Smooth muscle cell of the brain vasculature (primary cell): ENCODE data around the gene CRNKL1.
"Not testable (repeated sequence)": the region's sequence is repeated elsewhere in the genome, so short reads cannot be mapped to it uniquely, and the experiment has no call there.

Source experiments
- DNase-seq: peaks from one replicate; pipeline ENCODE4 v3.0.0-alpha.2; 2012; ENCODE audit warnings: low read depth, low spot score

CRNKL1 gene

GRCh38 chr20:20010639-20011500, 41.4 kb downstream of the CRNKL1 start:
- DNase-seq, result no peak

- no peak for DNase-seq
Measured at GRCh38 chr20:20009784-20010253, 42.4 kb downstream of the CRNKL1 start.

- DNase-seq, result no peak
Measured at GRCh38 chr20:20005342-20005741, 46.9 kb downstream of the CRNKL1 start.

DNA sequence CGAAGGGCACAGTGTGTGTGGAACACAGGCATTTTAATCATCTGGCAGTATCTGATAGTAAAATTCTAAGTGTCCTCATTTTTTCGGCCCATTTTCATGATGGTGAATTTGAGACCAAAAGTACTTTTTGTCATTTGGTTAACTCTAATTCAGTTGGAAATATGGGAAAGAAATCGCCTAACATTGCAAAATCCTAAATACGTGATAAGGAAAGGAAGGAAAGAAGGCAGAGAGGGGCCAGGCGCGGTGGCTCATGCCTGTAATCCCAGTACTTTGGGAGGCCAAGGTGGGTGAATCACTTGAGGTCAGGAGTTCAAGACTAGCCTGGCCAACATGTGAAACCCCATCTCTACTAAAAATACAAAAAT, 48.3 kb downstream of the CRNKL1 start:
- not testable (repeated sequence) for DNase-seq

- no peak for DNase-seq
Measured at GRCh38 chr20:20003031-20003954, 49.0 kb downstream of the CRNKL1 start.

DNA sequence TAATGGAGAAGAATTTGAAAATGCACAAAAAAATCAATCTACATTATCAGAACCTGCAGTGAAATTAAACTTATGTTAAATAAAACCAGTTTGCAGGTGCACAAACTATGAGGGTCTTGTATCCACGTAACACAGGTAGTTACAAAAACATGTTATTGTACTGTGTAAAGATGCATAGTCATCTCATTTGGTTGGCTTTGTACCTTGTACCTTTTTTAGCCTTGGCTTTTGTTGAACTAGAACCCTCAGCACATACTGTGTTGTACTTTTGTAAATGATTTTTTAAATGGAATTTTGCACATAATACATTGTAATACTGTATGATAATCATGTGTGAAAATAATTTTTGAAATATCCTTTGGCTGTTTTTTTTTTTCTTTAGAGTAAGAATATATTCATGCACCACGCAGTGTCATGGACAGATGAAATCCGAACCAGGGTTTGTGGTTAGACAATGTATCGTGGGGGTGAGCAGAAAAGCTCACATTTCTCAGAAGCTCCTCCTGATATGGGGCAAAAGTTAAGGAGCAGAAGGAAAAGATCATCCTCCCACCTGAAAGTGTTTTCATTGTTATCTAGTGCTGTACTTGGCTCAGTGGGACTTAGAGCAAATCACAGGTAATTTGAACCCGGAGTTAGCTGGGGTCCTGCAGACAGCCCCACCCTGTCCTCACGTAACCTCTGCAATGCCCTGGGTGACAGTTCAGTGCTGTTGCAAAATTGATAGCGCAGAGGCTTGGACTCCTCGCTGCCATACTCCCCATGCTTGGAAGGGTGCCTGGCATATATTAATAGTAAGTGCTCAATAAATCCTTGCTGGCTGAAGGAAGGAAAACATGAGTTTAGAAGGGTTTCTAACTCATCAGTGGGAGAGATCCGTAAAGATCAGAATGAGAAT, 49.9 kb downstream of the CRNKL1 start:
- DNase-seq, result no peak

- no peak for DNase-seq
Measured at GRCh38 chr20:20000211-20000968, 51.9 kb downstream of the CRNKL1 start.

DNA sequence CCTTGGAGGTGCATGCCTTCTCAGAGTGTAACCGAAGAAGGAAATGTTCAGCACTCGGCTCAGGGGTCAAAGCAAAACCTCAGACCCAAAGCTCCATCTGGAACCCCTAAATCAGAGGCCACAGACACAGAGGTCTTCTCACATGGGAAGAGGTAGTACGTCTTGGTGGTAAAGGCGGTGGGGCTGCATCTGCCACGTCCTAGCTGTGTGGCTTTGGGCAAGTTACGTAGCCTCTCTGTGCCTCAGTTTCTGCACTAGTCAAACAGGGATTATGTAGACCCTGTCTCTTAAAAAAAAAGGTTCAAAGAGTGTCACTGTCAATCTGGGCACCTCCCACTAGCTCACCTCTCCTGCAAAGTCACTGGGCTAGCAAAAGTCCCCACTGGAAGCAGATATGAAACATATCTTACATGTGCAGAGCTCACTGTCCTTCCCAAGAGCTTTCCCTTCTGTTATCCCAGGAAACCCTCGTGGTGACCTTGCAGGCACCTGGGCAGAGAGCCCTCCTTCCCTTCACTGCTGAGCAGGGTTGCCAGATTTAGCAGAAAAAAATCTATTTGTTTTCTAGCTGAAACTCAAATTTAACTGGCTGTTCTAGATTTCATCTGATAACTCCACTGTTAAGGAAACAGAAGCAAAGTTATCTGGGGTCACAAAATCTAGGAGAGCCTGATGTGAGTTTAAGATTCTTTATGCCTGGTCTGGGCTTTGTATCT, 53.1 kb downstream of the CRNKL1 start:
- no peak for DNase-seq

DNA sequence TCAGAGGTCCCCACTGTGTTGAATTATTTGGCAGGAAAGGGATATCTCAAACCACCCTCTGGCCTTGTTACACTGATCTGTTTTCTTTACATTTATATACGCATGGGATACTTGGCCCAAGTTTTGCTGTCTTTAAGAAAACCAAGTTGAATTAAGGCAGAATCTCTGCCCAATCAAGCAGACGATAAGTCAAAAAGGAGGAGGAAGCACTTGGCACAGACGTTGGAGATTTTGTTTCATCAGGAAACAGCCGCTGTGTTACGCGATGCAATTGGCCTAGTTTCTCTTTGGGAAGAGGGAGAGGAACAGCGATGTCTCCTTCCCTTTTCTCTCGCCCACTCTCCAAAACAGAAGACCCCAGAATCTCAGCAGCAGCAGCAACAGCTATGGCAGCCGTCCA, 55.3 kb downstream of the CRNKL1 start:
- no peak for DNase-seq

GRCh38 chr20:19996222-19996621, 56.0 kb downstream of the CRNKL1 start:
- no peak for DNase-seq

DNA sequence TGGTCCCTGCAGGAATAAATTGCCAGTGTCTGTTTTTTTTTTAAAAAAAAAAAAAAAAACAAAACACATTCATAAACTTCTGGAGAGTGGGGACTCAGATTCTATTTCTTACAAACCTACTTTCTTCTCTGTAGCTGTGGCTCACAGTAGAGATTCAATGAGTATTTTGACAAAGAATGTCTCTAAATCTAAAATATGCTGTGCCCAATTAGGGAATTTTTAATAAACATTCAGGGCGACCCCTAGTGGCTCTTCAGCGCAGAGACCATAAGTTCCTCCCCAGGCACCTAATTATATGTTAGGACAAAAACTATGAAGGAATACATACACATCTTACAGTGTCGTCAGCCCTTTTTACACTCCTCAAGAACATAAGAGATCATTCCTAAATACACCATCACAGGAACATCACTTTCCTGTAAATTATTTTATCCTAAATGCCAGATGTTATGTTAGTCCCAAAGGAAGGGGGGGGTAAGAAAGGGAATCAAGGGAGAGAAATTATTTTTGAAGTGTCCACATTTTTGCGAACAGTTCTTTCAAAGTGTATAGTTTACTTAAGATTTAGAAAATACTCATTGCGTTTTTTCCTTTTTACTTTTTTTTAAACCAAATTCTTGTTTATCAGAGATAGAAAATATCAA, 56.9 kb downstream of the CRNKL1 start:
- DNase-seq, result no peak

DNA sequence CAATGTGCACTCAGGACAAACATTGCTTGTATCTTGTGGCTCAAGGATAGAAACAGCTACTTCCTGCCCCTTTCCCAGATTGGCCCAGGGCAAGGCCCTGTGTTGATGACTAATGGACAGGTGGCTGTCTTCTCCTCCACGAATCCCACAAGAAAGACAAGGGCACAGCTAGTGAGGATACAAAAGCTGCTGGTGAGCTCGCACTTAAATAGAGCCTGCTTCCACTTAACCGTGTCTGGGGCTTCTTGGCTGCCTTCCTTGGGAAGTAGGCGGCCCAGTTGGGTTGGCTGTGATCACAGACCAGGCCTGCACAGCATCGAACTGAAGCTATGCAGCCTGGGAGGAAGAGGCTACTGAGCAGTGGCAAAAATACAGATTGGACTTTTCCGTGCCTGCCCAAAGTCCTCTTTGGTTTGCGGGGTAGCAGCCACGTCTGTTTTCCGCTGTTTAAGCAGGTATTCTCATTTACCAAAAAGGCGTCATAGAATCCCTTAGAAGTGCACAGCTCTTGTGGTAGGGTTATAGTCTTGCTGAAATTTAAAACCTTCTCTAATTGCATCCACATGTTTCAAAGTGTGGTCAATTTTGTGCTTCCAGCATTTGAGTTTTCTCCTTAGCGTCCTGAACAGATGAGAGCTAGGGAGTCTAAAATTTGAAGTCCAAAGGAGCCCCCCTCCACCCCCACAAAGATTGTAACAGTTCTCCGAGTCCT, 58.2 kb downstream of the CRNKL1 start:
- no peak for DNase-seq

DNA sequence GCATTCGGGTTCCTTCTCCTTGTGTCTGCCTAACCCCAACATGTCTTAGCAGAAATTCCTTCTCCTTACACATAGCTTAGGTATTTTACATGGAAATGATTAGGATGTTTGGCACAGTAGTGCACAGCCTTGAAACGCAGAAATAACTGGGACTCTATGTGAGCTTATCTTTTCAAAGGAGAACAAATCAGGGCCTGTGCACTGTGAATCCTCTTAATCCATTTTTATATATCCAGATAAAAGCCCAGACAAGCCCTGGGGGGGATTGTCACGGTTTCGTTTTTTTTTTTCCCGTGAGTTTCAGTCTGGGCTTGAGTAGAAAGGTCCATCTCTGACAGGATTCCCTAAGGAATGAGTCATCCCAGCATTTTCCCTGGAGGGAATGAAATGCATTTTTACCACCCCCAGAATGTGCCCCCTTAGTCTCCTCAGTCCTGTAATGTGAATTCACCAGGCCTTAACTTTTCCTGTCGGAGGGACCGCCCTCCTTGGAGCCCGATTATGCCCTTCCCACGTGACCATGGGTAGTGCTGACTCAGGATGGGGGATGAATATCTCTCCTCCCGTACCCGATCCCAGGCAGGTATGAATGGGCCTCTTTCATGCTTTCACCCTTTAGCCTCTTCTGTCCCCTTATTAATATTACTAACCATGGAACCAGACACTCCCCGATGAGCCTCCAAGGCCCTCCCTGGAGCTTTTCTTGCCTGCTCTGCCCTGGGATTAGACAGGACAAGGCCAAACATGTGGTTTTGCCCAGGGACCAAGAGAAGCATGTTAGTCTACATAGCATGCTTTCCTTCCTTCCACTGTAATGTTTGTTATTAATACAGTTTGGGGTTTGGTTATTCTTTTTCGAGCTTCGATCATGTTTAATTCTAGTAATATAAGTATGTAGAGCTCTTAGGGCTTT, 59.0 kb downstream of the CRNKL1 start:
- DNase-seq, result no peak

DNA sequence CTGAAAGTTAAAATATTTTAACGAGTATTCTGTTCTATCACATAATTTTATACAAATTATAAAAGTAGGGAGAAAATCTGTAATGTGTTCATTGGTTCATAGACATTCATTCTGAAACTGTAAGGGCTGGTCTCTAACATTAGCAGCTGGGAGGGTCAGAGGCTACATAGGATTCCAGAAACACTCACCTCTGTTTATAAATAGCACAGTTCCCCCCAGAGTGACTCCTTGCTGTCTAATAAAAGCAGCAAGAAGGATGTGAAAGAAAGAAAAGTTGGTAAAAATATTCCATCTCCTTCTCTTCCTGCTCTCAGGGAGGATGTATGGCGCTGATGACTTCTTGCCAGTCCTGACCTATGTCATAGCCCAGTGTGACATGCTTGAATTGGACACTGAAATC, 60.4 kb downstream of the CRNKL1 start:
- DNase-seq, result no peak

- no peak for DNase-seq
Measured at GRCh38 chr20:19991308-19991707, 61.0 kb downstream of the CRNKL1 start.

DNA sequence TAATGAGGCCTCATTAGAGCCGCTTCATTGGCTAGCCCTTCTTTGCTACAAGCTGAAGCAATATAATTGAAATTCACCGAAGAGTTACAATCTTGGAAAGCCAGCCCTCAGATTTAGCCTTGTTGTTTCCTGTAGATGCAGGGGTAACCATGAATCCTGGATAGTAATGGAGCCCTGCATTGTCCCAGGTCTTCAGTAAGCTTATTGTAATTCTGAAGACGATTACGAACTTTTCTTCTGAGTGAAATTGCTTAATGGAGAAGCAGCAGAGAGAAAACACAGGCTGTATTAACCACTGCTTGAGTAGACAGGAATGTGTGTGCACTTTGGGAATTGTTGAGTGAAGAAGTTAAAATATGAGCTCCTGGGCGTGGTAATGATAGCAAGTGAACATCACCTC, 61.4 kb downstream of the CRNKL1 start:
- no peak for DNase-seq

DNA sequence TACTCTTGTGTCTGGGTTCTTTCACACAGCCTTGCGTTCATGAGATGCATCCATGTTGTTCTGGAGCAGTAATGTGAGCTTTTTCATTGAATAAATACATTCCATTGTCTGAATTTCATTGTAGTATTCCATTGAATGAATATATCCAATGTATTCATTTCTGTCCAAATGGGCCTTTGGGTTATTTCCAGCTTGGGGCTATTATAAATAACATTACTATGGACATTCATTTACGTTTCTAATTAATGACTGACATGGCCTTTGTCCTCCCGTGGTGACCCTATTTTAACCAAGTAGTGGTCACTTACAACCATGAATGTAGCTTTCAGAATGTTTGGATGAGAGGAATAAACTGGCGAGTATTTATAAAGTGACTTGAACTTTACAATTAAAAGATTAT, 65.2 kb downstream of the CRNKL1 start:
- no peak for DNase-seq

GRCh38 chr20:19986419-19986818, 65.8 kb downstream of the CRNKL1 start:
- DNase-seq, result no peak
